ENCODE results near the gene LYPD3. TPM values are rescaled to one million over a fixed set of nuclear protein-coding genes. Genes with fewer than 3 reads are reported as not detected.

The LYPD3 gene
- total RNA-seq (2014; rRNA removed; shearing (Covaris generic)): 0.85 and 0.94 TPM in 2 replicates

GRCh38 chr19:43465468-43466120 is at the start of gene LYPD3:
LYPD3 (minus strand) TSS chr19:43465608; CDS start chr19:43465571, 37 bp downstream.

GRCh38 chr19:43504426-43505185 is 39.2 kb upstream of the LYPD3 start, which contains the start of gene PHLDB3:
PHLDB3 (minus strand) TSS chr19:43504746; CDS start chr19:43504118, 628 bp downstream.

GRCh38 chr19:43414554-43414953 is 50.9 kb downstream of the LYPD3 start, which contains the start of gene TEX101:
TEX101 (plus strand) TSS chr19:43414890; CDS start chr19:43415920, 1,030 bp downstream.

Other genes starting within 250 kb of the LYPD3 start
- gene PSG9, start 196.1 kb downstream of the LYPD3 start, total RNA-seq (2014; rRNA removed; shearing (Covaris generic)): not detected in 2 replicates
- gene CD177, start 111.9 kb downstream of the LYPD3 start, total RNA-seq (2014; rRNA removed; shearing (Covaris generic)): 0.13 TPM in 1 of 2 replicates, not detected in the other
- not detected in 2 replicates for gene TEX101, start 50.7 kb downstream of the LYPD3 start, total RNA-seq (2014; rRNA removed; shearing (Covaris generic))
- 29.5 and 31.4 TPM in 2 replicates for gene PHLDB3, start 39.1 kb upstream of the LYPD3 start, total RNA-seq (2014; rRNA removed; shearing (Covaris generic))
- 99.7 and 124 TPM in 2 replicates for gene ETHE1, start 61.6 kb upstream of the LYPD3 start, total RNA-seq (2014; rRNA removed; shearing (Covaris generic))
- 0.11 TPM in 1 of 2 replicates, not detected in the other for gene ZNF575, start 67.6 kb upstream of the LYPD3 start, total RNA-seq (2014; rRNA removed; shearing (Covaris generic))
- gene XRCC1, start 109.9 kb upstream of the LYPD3 start, total RNA-seq (2014; rRNA removed; shearing (Covaris generic)): 47.6 and 63.8 TPM in 2 replicates
- 0.61 TPM in 1 of 2 replicates, not detected in the other for gene PINLYP, start 110.2 kb upstream of the LYPD3 start, total RNA-seq (2014; rRNA removed; shearing (Covaris generic))
- gene IRGQ, start 130.5 kb upstream of the LYPD3 start, total RNA-seq (2014; rRNA removed; shearing (Covaris generic)): 9.4 and 10.5 TPM in 2 replicates
- gene ZNF576, start 131.0 kb upstream of the LYPD3 start, total RNA-seq (2014; rRNA removed; shearing (Covaris generic)): 10.3 and 12.9 TPM in 2 replicates
- gene SRRM5, start 146.5 kb upstream of the LYPD3 start, total RNA-seq (2014; rRNA removed; shearing (Covaris generic)): 0.29 and 0.30 TPM in 2 replicates
- 57.5 and 59.0 TPM in 2 replicates for gene ZNF428, start 154.0 kb upstream of the LYPD3 start, total RNA-seq (2014; rRNA removed; shearing (Covaris generic))
- gene CADM4, start 174.2 kb upstream of the LYPD3 start, total RNA-seq (2014; rRNA removed; shearing (Covaris generic)): 99.5 and 105 TPM in 2 replicates
- gene PLAUR, start 204.6 kb upstream of the LYPD3 start, total RNA-seq (2014; rRNA removed; shearing (Covaris generic)): 139 and 147 TPM in 2 replicates